ENCODE data around the gene PRKCE.

The PRKCE gene

GRCh38 chr2:46023165-46023854 is 371.8 kb downstream of the PRKCE start:
- TF ChIP-seq YY1 (IDR thresholded peaks at IDR 0.05; ENCODE audit: insufficient read depth, insufficient read length) (no peak), SUZ12 (IDR thresholded peaks at IDR 0.05; ENCODE audit: extremely low read depth, insufficient read depth, insufficient read length) (no peak), ZNF274 (IDR thresholded peaks at IDR 0.05; ENCODE audit: low read depth, low read length) (no peak)
- Histone ChIP-seq H3K4me3 (ENCODE audit: insufficient read length, low read depth) (no peak overlapping the region), H3K4me1 (ENCODE audit: insufficient read depth, insufficient read length) (no peaks in the 10 kb centered on the region), H3K36me3 (ENCODE audit: insufficient read depth, insufficient read length, low read length) (no peaks in the 10 kb centered on the region), H3K27me3 (ENCODE audit: insufficient read depth, insufficient read length) (no peaks in the 10 kb centered on the region), H3K9ac (ENCODE audit: insufficient read length, low read depth) (no peak overlapping the region), H3K9me3 (ENCODE audit: insufficient read depth, low read length) (no peaks in the 10 kb centered on the region)
- no peak for DNase-seq (ENCODE audit: low read depth, low spot score)

GRCh38 chr2:46024146-46024779 is 372.8 kb downstream of the PRKCE start:
- H3K4me1 ChIP-seq (ENCODE audit: insufficient read depth, insufficient read length) = no peaks in the 10 kb centered on the region
- DNase-seq (ENCODE audit: low read depth, low spot score) = no peak

GRCh38 chr2:46025081-46025480 is 373.6 kb downstream of the PRKCE start:
- no peaks in the 10 kb centered on the region for H3K9me3 ChIP-seq (ENCODE audit: insufficient read depth, low read length)
- H3K9ac ChIP-seq (ENCODE audit: insufficient read length, low read depth) = no peak overlapping the region
- no peaks in the 10 kb centered on the region for H3K27me3 ChIP-seq (ENCODE audit: insufficient read depth, insufficient read length)
- no peak for TF ChIP-seq ZNF274 (IDR thresholded peaks at IDR 0.05; ENCODE audit: low read depth, low read length)
- TF ChIP-seq SUZ12 (IDR thresholded peaks at IDR 0.05; ENCODE audit: extremely low read depth, insufficient read depth, insufficient read length) = no peak
- no peaks in the 10 kb centered on the region for H3K36me3 ChIP-seq (ENCODE audit: insufficient read depth, insufficient read length, low read length)
- no peak for DNase-seq (ENCODE audit: low read depth, low spot score)
- H3K4me3 ChIP-seq (ENCODE audit: insufficient read length, low read depth) = no peak overlapping the region
- H3K4me1 ChIP-seq (ENCODE audit: insufficient read depth, insufficient read length) = no peaks in the 10 kb centered on the region

More at GRCh38 chr2:46024146-46024779, 372.8 kb downstream of the PRKCE start:
- Histone ChIP-seq H3K9ac (ENCODE audit: insufficient read length, low read depth) (no peak overlapping the region), H3K4me3 (ENCODE audit: insufficient read length, low read depth) (no peak overlapping the region), H3K9me3 (ENCODE audit: insufficient read depth, low read length) (no peaks in the 10 kb centered on the region), H3K36me3 (ENCODE audit: insufficient read depth, insufficient read length, low read length) (no peaks in the 10 kb centered on the region), H3K27me3 (ENCODE audit: insufficient read depth, insufficient read length) (no peaks in the 10 kb centered on the region)
- TF ChIP-seq YY1 (IDR thresholded peaks at IDR 0.05; ENCODE audit: insufficient read depth, insufficient read length) (no peak), SUZ12 (IDR thresholded peaks at IDR 0.05; ENCODE audit: extremely low read depth, insufficient read depth, insufficient read length) (no peak), ZNF274 (IDR thresholded peaks at IDR 0.05; ENCODE audit: low read depth, low read length) (no peak)

- Histone ChIP-seq H3K4me1 (ENCODE audit: insufficient read depth, insufficient read length) (no peaks in the 10 kb centered on the region), H3K9ac (ENCODE audit: insufficient read length, low read depth) (no peak overlapping the region), H3K27me3 (ENCODE audit: insufficient read depth, insufficient read length) (no peaks in the 10 kb centered on the region), H3K4me3 (ENCODE audit: insufficient read length, low read depth) (no peak overlapping the region), H3K36me3 (ENCODE audit: insufficient read depth, insufficient read length, low read length) (no peaks in the 10 kb centered on the region), H3K9me3 (ENCODE audit: insufficient read depth, low read length) (no peaks in the 10 kb centered on the region)
- no peak for DNase-seq (ENCODE audit: low read depth, low spot score)
- TF ChIP-seq SUZ12 (IDR thresholded peaks at IDR 0.05; ENCODE audit: extremely low read depth, insufficient read depth, insufficient read length) (no peak), YY1 (IDR thresholded peaks at IDR 0.05; ENCODE audit: insufficient read depth, insufficient read length) (no peak), ZNF274 (IDR thresholded peaks at IDR 0.05; ENCODE audit: low read depth, low read length) (no peak)
Observed at GRCh38 chr2:46025676-46026075, 374.2 kb downstream of the PRKCE start.

- Histone ChIP-seq H3K9ac (ENCODE audit: insufficient read length, low read depth) (no peak overlapping the region), H3K27me3 (ENCODE audit: insufficient read depth, insufficient read length) (no peaks in the 10 kb centered on the region), H3K4me3 (ENCODE audit: insufficient read length, low read depth) (no peak overlapping the region), H3K36me3 (ENCODE audit: insufficient read depth, insufficient read length, low read length) (no peaks in the 10 kb centered on the region), H3K9me3 (ENCODE audit: insufficient read depth, low read length) (no peaks in the 10 kb centered on the region), H3K4me1 (ENCODE audit: insufficient read depth, insufficient read length) (no peaks in the 10 kb centered on the region)
- no peak for TF ChIP-seq SUZ12 (IDR thresholded peaks at IDR 0.05; ENCODE audit: extremely low read depth, insufficient read depth, insufficient read length)
- TF ChIP-seq ZNF274 (IDR thresholded peaks at IDR 0.05; ENCODE audit: low read depth, low read length) = no peak
- no peak for TF ChIP-seq YY1 (IDR thresholded peaks at IDR 0.05; ENCODE audit: insufficient read depth, insufficient read length)
- no peak for DNase-seq (ENCODE audit: low read depth, low spot score)
Observed at GRCh38 chr2:46026431-46026830, 375.0 kb downstream of the PRKCE start.

GRCh38 chr2:46029332-46029811 is 377.9 kb downstream of the PRKCE start:
- no peak for DNase-seq (ENCODE audit: low read depth, low spot score)
- no peaks in the 10 kb centered on the region for H3K27me3 ChIP-seq (ENCODE audit: insufficient read depth, insufficient read length)
- H3K9ac ChIP-seq (ENCODE audit: insufficient read length, low read depth) = no peak overlapping the region
- no peaks in the 10 kb centered on the region for H3K4me1 ChIP-seq (ENCODE audit: insufficient read depth, insufficient read length)
- H3K36me3 ChIP-seq (ENCODE audit: insufficient read depth, insufficient read length, low read length) = no peaks in the 10 kb centered on the region
- TF ChIP-seq YY1 (IDR thresholded peaks at IDR 0.05; ENCODE audit: insufficient read depth, insufficient read length) (no peak), SUZ12 (IDR thresholded peaks at IDR 0.05; ENCODE audit: extremely low read depth, insufficient read depth, insufficient read length) (no peak), ZNF274 (IDR thresholded peaks at IDR 0.05; ENCODE audit: low read depth, low read length) (no peak)
- no peaks in the 10 kb centered on the region for H3K9me3 ChIP-seq (ENCODE audit: insufficient read depth, low read length)
- no peak overlapping the region for H3K4me3 ChIP-seq (ENCODE audit: insufficient read length, low read depth)

GRCh38 chr2:46030330-46030729 is 378.9 kb downstream of the PRKCE start:
- Histone ChIP-seq H3K9me3 (ENCODE audit: insufficient read depth, low read length) (no peaks in the 10 kb centered on the region), H3K36me3 (ENCODE audit: insufficient read depth, insufficient read length, low read length) (no peaks in the 10 kb centered on the region)

More at GRCh38 chr2:46030330-46030729, 378.9 kb downstream of the PRKCE start:
- no peak overlapping the region for H3K4me3 ChIP-seq (ENCODE audit: insufficient read length, low read depth)
- no peaks in the 10 kb centered on the region for H3K4me1 ChIP-seq (ENCODE audit: insufficient read depth, insufficient read length)
- no peak overlapping the region for H3K9ac ChIP-seq (ENCODE audit: insufficient read length, low read depth)
- TF ChIP-seq YY1 (IDR thresholded peaks at IDR 0.05; ENCODE audit: insufficient read depth, insufficient read length) (no peak), SUZ12 (IDR thresholded peaks at IDR 0.05; ENCODE audit: extremely low read depth, insufficient read depth, insufficient read length) (no peak), ZNF274 (IDR thresholded peaks at IDR 0.05; ENCODE audit: low read depth, low read length) (no peak)
- H3K27me3 ChIP-seq (ENCODE audit: insufficient read depth, insufficient read length) = no peaks in the 10 kb centered on the region
- DNase-seq (ENCODE audit: low read depth, low spot score) = no peak

Measured in NT2/D1 (cell line).